WTC11 (cell line): ENCODE measurements around the gene SLC25A23. TPM values are rescaled to one million over a fixed set of nuclear protein-coding genes. Genes with fewer than 3 reads are reported as not detected.

Experiments used
- ATAC-seq: fragments of 200-7000 bp; cut with Tn5 transposase; 2 replicates; pipeline ENCODE4 v1.10.0; 2021; ENCODE audit warnings: mild to moderate bottlenecking, moderate library complexity
- CTCF ChIA-PET: fragments of 300-600 bp; sonication (Branson Sonifier 250); formaldehyde crosslinking; loops from one replicate; lab custom pipeline; 2021; ENCODE audit warnings: antibody characterized with exemption; lab: Charles Lee
- POLR2A ChIA-PET: fragments of 350-600 bp; sonication (Branson Sonifier 250); formaldehyde crosslinking; loops from one replicate; lab custom pipeline; 2021; ENCODE audit warnings: antibody characterized with exemption; lab: Charles Lee
- DNase-seq: peaks from one replicate; pipeline ENCODE4 v3.0.0; 2021; ENCODE audit warnings: low spot score
- H3K27ac Mint-ChIP-seq: 2 replicates; pipeline ENCODE4 v1.8.0; 2021; ENCODE audit warnings: mixed read lengths
- H3K27me3 Mint-ChIP-seq: 2 replicates; pipeline ENCODE4 v1.8.0; 2021; ENCODE audit warnings: low read depth, mild to moderate bottlenecking, moderate library complexity, mixed read lengths
- H3K36me3 Mint-ChIP-seq: 2 replicates; pipeline ENCODE4 v1.8.0; 2021; ENCODE audit warnings: mixed read lengths
- H3K4me1 Mint-ChIP-seq: 2 replicates; pipeline ENCODE4 v1.8.0; 2022; ENCODE audit warnings: mixed read lengths
- H3K4me3 Mint-ChIP-seq: 2 replicates; pipeline ENCODE4 v1.8.0; 2021; ENCODE audit warnings: mild to moderate bottlenecking, moderate library complexity, mixed read lengths
- H3K9me3 Mint-ChIP-seq: 2 replicates; pipeline ENCODE4 v1.8.0; 2021; ENCODE audit warnings: mixed read lengths
- ATF1 ChIP-seq: sonication (generic); formaldehyde crosslinking; IDR thresholded peaks from 2 replicates; pipeline ENCODE4 v1.8.1; 2023; ENCODE audit warnings: mild to moderate bottlenecking, moderate library complexity, missing genetic modification reagents
- ATF2 ChIP-seq: sonication (generic); formaldehyde crosslinking; IDR thresholded peaks from 2 replicates; pipeline ENCODE4 v1.8.1; 2022; ENCODE audit warnings: low read depth, missing genetic modification reagents, borderline replicate concordance
- CREB1 ChIP-seq: sonication (generic); formaldehyde crosslinking; IDR thresholded peaks from 2 replicates; pipeline ENCODE4 v1.8.0; 2023; ENCODE audit warnings: mild to moderate bottlenecking, missing genetic modification reagents
- CTCF ChIP-seq: fragments of 200-600 bp; IDR thresholded peaks from 2 replicates; pipeline ENCODE4 v1.8.0; 2022; ENCODE audit warnings: antibody characterized with exemption
- GABPB1 ChIP-seq: sonication (generic); formaldehyde crosslinking; IDR thresholded peaks from 2 replicates; pipeline ENCODE4 v1.8.1; 2023; ENCODE audit warnings: mild to moderate bottlenecking, missing genetic modification reagents
- GTF2I ChIP-seq: fragments of 250-450 bp; sonication (Bioruptor Pico); conservative IDR thresholded peaks from 2 replicates; pipeline ENCODE4 v1.4.0; 2021; ENCODE audit warnings: mild to moderate bottlenecking
- HMGA2 ChIP-seq: fragments of 250-450 bp; sonication (Bioruptor Pico); IDR thresholded peaks from 2 replicates; pipeline ENCODE4 v1.4.0; 2021; ENCODE audit warnings: mild to moderate bottlenecking, moderate library complexity
- JUN ChIP-seq: sonication (generic); formaldehyde crosslinking; IDR thresholded peaks from 2 replicates; pipeline ENCODE4 v1.8.0; 2023; ENCODE audit warnings: mild to moderate bottlenecking, missing genetic modification reagents
- KAT7 ChIP-seq: sonication (generic); formaldehyde crosslinking; IDR thresholded peaks from 2 replicates; pipeline ENCODE4 v1.8.1; 2023; ENCODE audit warnings: missing genetic modification reagents, mild to moderate bottlenecking, borderline replicate concordance
- MAX ChIP-seq: sonication (generic); formaldehyde crosslinking; IDR thresholded peaks from 2 replicates; pipeline ENCODE4 v1.8.0; 2022; ENCODE audit warnings: mild to moderate bottlenecking, missing genetic modification reagents
- NFATC4 ChIP-seq: fragments of 250-450 bp; sonication (Bioruptor Pico); IDR thresholded peaks from 2 replicates; pipeline ENCODE4 v1.9.0; 2021; ENCODE audit warnings: mild to moderate bottlenecking
- NFE2L1 ChIP-seq: sonication (generic); formaldehyde crosslinking; IDR thresholded peaks from 2 replicates; pipeline ENCODE4 v1.8.1; 2023; ENCODE audit warnings: missing genetic modification reagents
- OVOL2 ChIP-seq: fragments of 250-450 bp; sonication (Bioruptor Pico); IDR thresholded peaks from 2 replicates; pipeline ENCODE4 v1.9.0; 2021; ENCODE audit warnings: mild to moderate bottlenecking, borderline replicate concordance
- PRRX2 ChIP-seq: fragments of 250-450 bp; sonication (Bioruptor Pico); IDR thresholded peaks from 2 replicates; pipeline ENCODE4 v1.8.0; 2021; ENCODE audit warnings: mild to moderate bottlenecking
- RELA ChIP-seq: sonication (generic); formaldehyde crosslinking; IDR thresholded peaks from 2 replicates; pipeline ENCODE4 v1.8.1; 2022; ENCODE audit warnings: missing genetic modification reagents, mild to moderate bottlenecking, borderline replicate concordance
- SP1 ChIP-seq: sonication (generic); formaldehyde crosslinking; conservative IDR thresholded peaks from 2 replicates; pipeline ENCODE4 v1.8.1; 2022; ENCODE audit warnings: missing genetic modification reagents
- TCF7 ChIP-seq: sonication (generic); formaldehyde crosslinking; IDR thresholded peaks from 2 replicates; pipeline ENCODE4 v1.8.0; 2022; ENCODE audit warnings: mild to moderate bottlenecking, low read depth, missing genetic modification reagents, moderate library complexity
- TEAD4 ChIP-seq: sonication (generic); formaldehyde crosslinking; IDR thresholded peaks from 2 replicates; pipeline ENCODE4 v1.8.0; 2022; ENCODE audit warnings: mild to moderate bottlenecking, missing genetic modification reagents
- TP53 ChIP-seq: sonication (generic); formaldehyde crosslinking; IDR thresholded peaks from 2 replicates; pipeline ENCODE4 v1.8.1; 2023; ENCODE audit warnings: mild to moderate bottlenecking, missing genetic modification reagents
- USF2 ChIP-seq: sonication (generic); formaldehyde crosslinking; IDR thresholded peaks from 2 replicates; pipeline ENCODE4 v1.8.1; 2023; ENCODE audit warnings: mild to moderate bottlenecking, missing genetic modification reagents, moderate library complexity
- ZBTB21 ChIP-seq: sonication (generic); formaldehyde crosslinking; IDR thresholded peaks from 2 replicates; pipeline ENCODE4 v1.8.1; 2023; ENCODE audit warnings: mild to moderate bottlenecking, missing genetic modification reagents, borderline replicate concordance
- ZMAT4 ChIP-seq: fragments of 250-450 bp; sonication (Bioruptor Pico); IDR thresholded peaks from 2 replicates; pipeline ENCODE4 v1.9.0; 2021; ENCODE audit warnings: mild to moderate bottlenecking
- ZNF138 ChIP-seq: sonication (generic); formaldehyde crosslinking; conservative IDR thresholded peaks from 2 replicates; pipeline ENCODE4 v1.8.1; 2022; ENCODE audit warnings: mild to moderate bottlenecking, moderate library complexity, missing genetic modification reagents
- total RNA-seq: library from RNA; stranded (reverse); gene quantifications from 3 replicates; pipeline ENCODE4 v1.2.3, GENCODE V29; 2021

SLC25A23 gene
- total RNA-seq, 1 experiment from 2014 or later = 63.6 TPM

- Mint-ChIP-seq H3K27ac (no peak overlapping the region), H3K4me3 (no peak overlapping the region), H3K4me1 (no peaks in the 10 kb centered on the region), H3K27me3 (no peaks in the 10 kb centered on the region), H3K36me3 (peaks cover 11% of the 10 kb centered on the region)
- POLR2A ChIA-PET = no interaction called here
- no peak for ATAC-seq
- TF ChIP-seq ATF2 (CRISPR knock-in tag) = no peak
- TF ChIP-seq TCF7 (CRISPR knock-in tag) = no peak
- TF ChIP-seq ZMAT4 (CRISPR knock-in tag) = no peak
- no peak for TF ChIP-seq TEAD4 (CRISPR knock-in tag)
- no peak for TF ChIP-seq MAX (CRISPR knock-in tag)
- TF ChIP-seq, all 79 proteins: peak for 0
- CTCF ChIA-PET = no interaction called here
- no peak for DNase-seq
- 0 out of 2 replicates have a peak, but pooled peaks cover 2% of the 10 kb centered on the region for H3K9me3 Mint-ChIP-seq
These were observed 15.6 kb downstream of the SLC25A23 start for GRCh38 chr19:6443986-6444385.

- H3K4me1 Mint-ChIP-seq = no peaks in the 10 kb centered on the region
- no peaks in the 10 kb centered on the region for H3K27me3 Mint-ChIP-seq
- TF ChIP-seq HMGA2 (CRISPR knock-in tag) (no peak), ATF2 (CRISPR knock-in tag) (no peak), TP53 (CRISPR knock-in tag) (no peak)
- TF ChIP-seq, all 79 proteins: peak for 0
- H3K9me3 Mint-ChIP-seq = 0 out of 2 replicates have a peak, but pooled peaks cover 2% of the 10 kb centered on the region
- ChIA-PET CTCF (no interaction called here), POLR2A (no interaction called here)
- no peak overlapping the region for H3K4me3 Mint-ChIP-seq
- DNase-seq (no peak), ATAC-seq (no peak)
- H3K36me3 Mint-ChIP-seq = peaks cover 11% of the 10 kb centered on the region
- no peak overlapping the region for H3K27ac Mint-ChIP-seq
These were observed 17.4 kb downstream of the SLC25A23 start for GRCh38 chr19:6442087-6442688.

- CTCF ChIA-PET = no interaction called here
- peaks cover 4% of the 10 kb centered on the region; the same call in 1 of the 2 replicates for H3K27me3 Mint-ChIP-seq
- H3K27ac Mint-ChIP-seq = no peak overlapping the region
- H3K4me3 Mint-ChIP-seq = no peak overlapping the region
- H3K4me1 Mint-ChIP-seq = no peaks in the 10 kb centered on the region
- POLR2A ChIA-PET = no interaction called here
- DNase-seq (no peak), ATAC-seq (no peak)
- no peaks in the 10 kb centered on the region for H3K9me3 Mint-ChIP-seq
- H3K36me3 Mint-ChIP-seq = 0 out of 2 replicates have a peak, but pooled peaks cover 5% of the 10 kb centered on the region
- TF ChIP-seq ATF1 = no peak
- TF ChIP-seq ZBTB21 (CRISPR knock-in tag) = no peak
- no peak for TF ChIP-seq NFE2L1 (CRISPR knock-in tag)
- TF ChIP-seq ATF2 (CRISPR knock-in tag) = no peak
- no peak for TF ChIP-seq NFATC4 (CRISPR knock-in tag)
- TF ChIP-seq ZNF138 (CRISPR knock-in tag) = no peak
- no peak for TF ChIP-seq KAT7 (CRISPR knock-in tag)
- no peak for TF ChIP-seq CREB1 (CRISPR knock-in tag)
- no peak for TF ChIP-seq SP1
- no peak for TF ChIP-seq CTCF
- no peak for TF ChIP-seq USF2 (CRISPR knock-in tag)
- no peak for TF ChIP-seq GTF2I (CRISPR knock-in tag)
- TF ChIP-seq RELA (CRISPR knock-in tag) = no peak
- TF ChIP-seq GABPB1 = no peak
- no peak for TF ChIP-seq JUN (CRISPR knock-in tag)
- TF ChIP-seq OVOL2 (CRISPR knock-in tag) = no peak
- no peak for TF ChIP-seq TCF7 (CRISPR knock-in tag)
- no peak for TF ChIP-seq PRRX2
These were observed 18.7 kb downstream of the SLC25A23 start for GRCh38 chr19:6440905-6441304.
